OCI-LY3 (cell line): ENCODE measurements around the gene ACY1.

Source experiments
- EZH2phosphoT487 ChIP-seq: fragments of 200-600 bp; shearing (Covaris generic); IDR thresholded peaks from 2 replicates; pipeline ENCODE4 v1.6.1; 2018; ENCODE audit warnings: antibody characterized with exemption, mixed run types, low read depth
- TF ChIP-seq, protein P1 (sequence below): fragments of 200-600, 300-600 bp; sonication (generic); IDR thresholded peaks from 2 replicates; pipeline ENCODE4 v1.5.1; 2014; ENCODE audit warnings: antibody characterized with exemption, low read length, low read depth

DNA sequence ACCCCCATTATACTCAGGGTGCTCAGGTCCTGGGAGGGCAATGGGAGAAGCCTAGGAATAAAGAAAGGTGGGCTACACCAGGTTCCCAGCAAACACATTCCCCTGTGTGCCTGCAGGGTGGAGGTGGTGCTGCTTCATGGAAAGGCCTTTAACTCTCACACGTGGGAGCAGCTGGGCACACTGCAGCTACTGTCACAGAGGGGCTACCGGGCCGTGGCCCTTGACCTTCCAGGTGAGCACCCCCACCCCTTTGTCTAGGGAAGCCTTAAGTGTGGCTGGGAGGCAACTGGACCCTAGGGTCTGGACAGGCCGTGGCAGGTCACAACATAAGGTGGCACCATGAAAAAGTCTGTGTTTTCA, 5.2 kb upstream of the ACY1 start:
- TF ChIP-seq, protein P1, sequence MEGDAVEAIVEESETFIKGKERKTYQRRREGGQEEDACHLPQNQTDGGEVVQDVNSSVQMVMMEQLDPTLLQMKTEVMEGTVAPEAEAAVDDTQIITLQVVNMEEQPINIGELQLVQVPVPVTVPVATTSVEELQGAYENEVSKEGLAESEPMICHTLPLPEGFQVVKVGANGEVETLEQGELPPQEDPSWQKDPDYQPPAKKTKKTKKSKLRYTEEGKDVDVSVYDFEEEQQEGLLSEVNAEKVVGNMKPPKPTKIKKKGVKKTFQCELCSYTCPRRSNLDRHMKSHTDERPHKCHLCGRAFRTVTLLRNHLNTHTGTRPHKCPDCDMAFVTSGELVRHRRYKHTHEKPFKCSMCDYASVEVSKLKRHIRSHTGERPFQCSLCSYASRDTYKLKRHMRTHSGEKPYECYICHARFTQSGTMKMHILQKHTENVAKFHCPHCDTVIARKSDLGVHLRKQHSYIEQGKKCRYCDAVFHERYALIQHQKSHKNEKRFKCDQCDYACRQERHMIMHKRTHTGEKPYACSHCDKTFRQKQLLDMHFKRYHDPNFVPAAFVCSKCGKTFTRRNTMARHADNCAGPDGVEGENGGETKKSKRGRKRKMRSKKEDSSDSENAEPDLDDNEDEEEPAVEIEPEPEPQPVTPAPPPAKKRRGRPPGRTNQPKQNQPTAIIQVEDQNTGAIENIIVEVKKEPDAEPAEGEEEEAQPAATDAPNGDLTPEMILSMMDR, result no peak
- TF ChIP-seq EZH2phosphoT487, result no peak
